D721Med (cell line): ENCODE results near the gene TRPM3.

Experiments used
- DNase-seq: peaks from one replicate; pipeline ENCODE4 v3.0.0; 2011; ENCODE audit warnings: low spot score; ENCODE audit not compliant: insufficient read length
- FAIRE-seq: peaks from 2 replicates; lab custom pipeline; 2011; peaks lifted over from hg19 to GRCh38; lab: Jason Lieb, UNC
- CTCF ChIP-seq: IDR thresholded peaks from 2 replicates; pipeline ENCODE4 v1.5.1; 2012; ENCODE audit warnings: mild to moderate bottlenecking, control low read depth; ENCODE audit not compliant: insufficient read depth; ENCODE audit errors: missing control alignments

Gene TRPM3

GRCh38 chr9:70880535-70880934, 240.9 kb downstream of the TRPM3 start:
- FAIRE-seq = no peak
- DNase-seq = no peak
- TF ChIP-seq CTCF = no peak

DNA sequence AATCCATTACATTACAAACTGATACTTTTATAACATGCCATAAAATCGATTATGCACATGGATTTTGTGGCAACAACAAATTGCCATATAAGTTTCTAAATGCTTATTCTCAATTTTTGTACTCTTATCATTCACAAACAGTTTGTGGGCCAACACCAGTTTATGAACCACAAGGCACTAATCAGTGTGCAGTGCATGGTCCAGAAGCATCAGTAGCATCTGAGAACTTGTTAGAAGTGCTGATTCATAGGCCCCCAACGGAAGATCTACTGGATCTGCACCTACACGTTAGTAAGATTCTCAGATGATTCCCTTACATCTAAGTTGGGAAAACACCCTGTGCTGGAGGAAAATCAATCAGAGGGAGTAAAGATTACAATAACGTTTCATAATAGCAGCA, 242.8 kb downstream of the TRPM3 start:
- FAIRE-seq (no peak), DNase-seq (no peak)
- no peak for TF ChIP-seq CTCF

DNA sequence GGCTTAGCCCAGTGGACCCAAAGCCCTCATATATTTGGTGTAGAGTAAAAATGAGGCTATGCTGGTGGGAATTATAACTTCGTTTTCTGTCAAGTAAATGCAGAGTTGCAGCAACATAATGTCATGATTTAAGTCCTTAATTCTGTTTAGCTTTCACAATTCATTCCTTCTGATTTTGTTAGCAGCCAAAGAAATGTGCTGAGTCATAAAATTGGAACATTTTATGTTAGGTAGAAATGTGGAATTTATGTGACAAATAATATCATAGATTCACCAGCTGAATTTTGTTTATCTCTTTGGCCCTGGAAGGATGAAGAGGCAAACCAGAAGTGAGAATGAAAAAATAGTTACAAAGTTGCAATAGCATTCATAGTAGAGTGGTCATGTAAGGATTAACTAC, 247.0 kb downstream of the TRPM3 start:
- FAIRE-seq (no peak), DNase-seq (no peak)
- no peak for TF ChIP-seq CTCF

- no peak for FAIRE-seq
- no peak for TF ChIP-seq CTCF
- no peak for DNase-seq
Measured at GRCh38 chr9:70873506-70873905, 247.9 kb downstream of the TRPM3 start.

GRCh38 chr9:70868661-70869652, 252.5 kb downstream of the TRPM3 start:
- DNase-seq (no peak), FAIRE-seq (no peak)
- TF ChIP-seq CTCF = no peak

GRCh38 chr9:70868041-70868440, 253.4 kb downstream of the TRPM3 start:
- TF ChIP-seq CTCF = no peak
- FAIRE-seq (no peak), DNase-seq (no peak)

DNA sequence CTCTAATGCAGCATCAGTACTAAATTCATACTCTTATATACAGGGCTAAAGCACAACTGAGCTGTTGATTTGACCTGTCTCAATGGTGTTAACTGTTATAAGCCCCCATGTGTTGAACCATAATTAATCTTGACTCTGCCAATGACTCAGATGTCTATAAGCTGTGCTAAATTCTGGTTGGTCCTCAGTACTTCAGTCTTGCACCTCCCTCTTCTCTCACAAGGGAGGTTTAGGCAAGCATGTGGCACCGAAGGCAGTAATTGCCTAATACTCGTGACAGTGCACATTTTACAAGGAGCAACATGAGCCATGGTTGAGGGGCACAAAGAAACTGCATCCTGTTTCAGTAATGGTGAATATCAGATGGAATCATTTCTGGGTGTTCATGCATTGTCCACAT, 255.9 kb downstream of the TRPM3 start:
- DNase-seq (no peak), FAIRE-seq (no peak)
- TF ChIP-seq CTCF = no peak
